HG03354 (cell line): ENCODE measurements around the gene TNS3.

ENCODE experiments used
- ATAC-seq: cut with Tn5 transposase; IDR thresholded peaks from one replicate; pipeline ENCODE4 v1.9.1; 2021; ENCODE audit warnings: mild to moderate bottlenecking; ENCODE audit not compliant: unreplicated experiment, poor library complexity, severe bottlenecking

TNS3 gene

GRCh38 chr7:47402941-47403866 is 178.7 kb downstream of the TNS3 start:
- no peak for ATAC-seq

- ATAC-seq: no peak
Measured at GRCh38 chr7:47401611-47402570, 180.0 kb downstream of the TNS3 start.

GRCh38 chr7:47400741-47401206 is 181.1 kb downstream of the TNS3 start:
- ATAC-seq: no peak

DNA sequence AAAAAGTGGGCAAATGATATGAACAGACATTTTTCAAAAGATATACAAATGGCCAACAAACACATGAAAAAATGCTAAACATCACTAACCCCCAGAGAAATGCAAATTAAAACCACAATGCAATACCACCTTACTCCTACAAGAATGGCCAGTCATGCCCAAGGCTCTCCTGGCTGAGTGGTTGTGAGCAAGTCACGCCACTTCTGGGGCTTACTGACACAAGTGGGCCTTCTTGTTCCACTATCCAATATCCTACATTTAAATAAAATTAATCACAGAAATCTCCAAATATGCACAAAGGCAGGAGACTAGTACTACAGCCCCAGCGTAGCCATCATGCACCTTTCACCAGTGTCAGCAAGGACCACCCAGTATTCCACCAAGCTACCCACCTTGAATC is 181.9 kb downstream of the TNS3 start:
- ATAC-seq: no peak

GRCh38 chr7:47394751-47395252 is 187.1 kb downstream of the TNS3 start:
- ATAC-seq: no peak

DNA sequence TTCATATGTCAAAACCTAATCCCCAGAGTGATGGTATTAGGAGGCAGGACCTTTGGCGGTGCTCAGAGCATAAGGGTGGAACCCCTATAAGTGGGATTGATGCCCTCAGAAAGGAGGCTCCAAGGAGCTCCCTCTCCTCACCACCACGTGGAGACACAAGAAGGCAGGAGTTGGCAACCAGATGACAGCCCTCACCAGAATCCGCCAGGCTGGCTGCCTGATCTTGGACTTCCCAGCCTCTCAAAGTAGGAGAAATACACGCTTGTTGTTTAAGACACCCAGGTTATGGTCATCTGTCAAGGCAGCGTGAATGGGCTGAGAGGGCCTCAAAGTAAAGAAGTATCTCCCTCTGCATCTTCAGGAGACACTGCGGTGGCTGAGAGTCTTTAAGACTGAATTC is 187.7 kb downstream of the TNS3 start:
- ATAC-seq: no peak

- no peak for ATAC-seq
Measured at GRCh38 chr7:47393406-47393805, 188.5 kb downstream of the TNS3 start.

DNA sequence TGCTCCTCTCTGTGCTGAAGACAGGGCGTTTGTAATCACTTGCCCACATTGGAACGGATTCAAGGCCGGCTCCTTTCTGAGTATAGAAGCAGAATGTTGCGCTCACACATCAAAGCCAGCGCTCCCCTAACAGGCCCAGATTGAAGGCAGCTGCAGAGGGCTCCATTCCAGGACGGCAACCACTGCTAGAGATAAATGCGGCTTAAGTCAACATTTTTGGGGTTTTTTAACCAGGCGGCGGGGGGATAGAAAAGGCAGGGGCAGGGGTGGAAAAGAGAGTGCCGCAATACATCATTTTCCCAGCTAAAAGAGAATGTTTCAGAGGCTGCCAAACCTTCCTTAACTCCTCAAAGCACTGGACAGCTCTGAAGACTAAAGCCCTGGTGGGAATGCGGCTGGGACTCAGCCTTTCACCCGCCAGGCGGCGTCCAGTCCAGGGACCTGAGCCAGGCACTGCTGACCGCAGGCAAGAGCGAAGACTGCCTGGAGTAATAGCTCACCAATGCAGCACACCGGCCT is 189.6 kb downstream of the TNS3 start:
- ATAC-seq: no peak

DNA sequence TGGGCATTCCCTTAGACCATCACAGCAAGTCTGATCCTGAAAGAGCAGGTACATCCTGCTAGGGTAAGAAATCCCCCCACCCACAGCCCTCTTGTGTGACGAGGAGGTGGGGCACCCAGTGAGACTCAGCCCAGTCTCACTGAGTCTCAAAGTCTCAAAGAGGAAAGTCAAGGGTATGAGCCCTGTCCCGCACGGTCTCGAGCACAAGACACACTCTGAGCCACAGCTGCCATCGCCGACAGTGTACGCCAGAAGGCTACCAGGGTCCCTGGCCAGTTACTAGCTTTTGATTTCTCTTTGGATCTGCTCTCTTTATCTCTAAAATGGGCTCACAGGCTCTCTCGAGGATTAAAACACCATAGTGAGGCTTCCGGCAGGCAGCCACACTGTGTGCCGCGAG is 190.2 kb downstream of the TNS3 start:
- ATAC-seq: no peak

DNA sequence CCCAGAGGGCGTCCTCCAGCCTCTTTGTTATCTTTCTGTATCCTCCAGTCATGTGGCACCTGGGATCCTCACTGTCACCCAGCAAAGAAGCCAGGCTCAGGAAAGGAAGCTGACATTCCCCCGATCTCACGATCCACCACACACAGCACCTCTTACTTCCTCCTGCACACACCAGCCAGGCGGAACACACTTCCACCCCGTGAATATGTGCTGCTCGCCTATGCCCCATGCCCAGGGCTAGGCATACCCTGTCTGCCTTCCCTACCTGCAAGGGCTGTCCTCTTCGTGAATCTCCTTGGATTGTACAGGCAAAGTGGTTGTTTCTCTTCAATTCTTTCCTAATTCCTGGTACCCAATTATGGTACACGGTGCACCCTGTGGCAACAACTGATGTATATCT is 191.0 kb downstream of the TNS3 start:
- ATAC-seq: no peak

GRCh38 chr7:47389923-47390630 is 191.8 kb downstream of the TNS3 start:
- no peak for ATAC-seq

GRCh38 chr7:47389171-47389922 is 192.6 kb downstream of the TNS3 start:
- no peak for ATAC-seq

DNA sequence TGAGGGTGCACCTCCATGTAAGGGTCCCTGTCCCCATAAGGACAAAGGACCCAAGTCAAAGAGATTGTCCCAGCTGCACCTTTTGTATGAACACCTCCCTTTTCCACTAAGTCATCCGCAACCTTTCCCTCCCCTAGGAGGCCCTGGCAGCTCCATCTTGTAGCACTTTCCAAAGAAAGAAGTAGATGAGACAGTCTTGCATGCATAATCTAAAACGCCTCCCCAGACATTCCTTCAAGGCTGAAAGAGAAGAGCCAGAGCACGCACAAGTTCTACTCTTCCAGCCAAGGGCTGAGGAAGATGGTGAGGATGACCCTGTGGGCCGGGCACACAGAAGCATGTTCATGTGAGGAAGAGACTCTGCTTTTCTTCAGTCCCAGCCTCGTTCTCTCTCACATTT is 194.4 kb downstream of the TNS3 start:
- no peak for ATAC-seq

DNA sequence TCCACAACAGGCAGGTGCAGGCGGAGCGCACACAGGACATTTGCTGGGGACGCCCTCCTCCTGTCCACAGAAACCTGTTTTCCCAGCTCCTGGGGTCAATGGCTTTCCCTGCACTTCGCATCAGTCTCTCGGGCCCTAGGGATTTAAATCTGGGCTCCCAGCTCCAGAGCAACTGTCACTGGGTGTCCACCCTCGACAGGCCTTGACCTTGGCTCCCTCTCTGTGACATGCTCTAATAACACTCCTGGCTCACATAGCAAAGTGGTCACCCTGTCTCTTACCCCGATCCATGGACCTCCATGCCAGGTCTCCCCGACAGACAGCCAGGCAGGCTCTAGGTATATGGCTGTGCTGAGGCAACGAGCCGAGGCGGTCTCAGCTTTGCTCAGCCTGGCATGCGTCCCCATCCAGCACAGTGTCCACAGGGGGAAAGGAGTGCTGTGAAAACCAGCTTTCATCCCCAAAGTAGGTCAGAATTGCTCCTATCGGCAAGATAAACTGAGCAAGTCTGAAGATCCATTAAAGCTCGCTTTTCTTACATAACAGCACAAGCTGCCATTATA is 195.6 kb downstream of the TNS3 start:
- ATAC-seq: no peak

GRCh38 chr7:47385536-47386125 is 196.3 kb downstream of the TNS3 start:
- no peak for ATAC-seq

DNA sequence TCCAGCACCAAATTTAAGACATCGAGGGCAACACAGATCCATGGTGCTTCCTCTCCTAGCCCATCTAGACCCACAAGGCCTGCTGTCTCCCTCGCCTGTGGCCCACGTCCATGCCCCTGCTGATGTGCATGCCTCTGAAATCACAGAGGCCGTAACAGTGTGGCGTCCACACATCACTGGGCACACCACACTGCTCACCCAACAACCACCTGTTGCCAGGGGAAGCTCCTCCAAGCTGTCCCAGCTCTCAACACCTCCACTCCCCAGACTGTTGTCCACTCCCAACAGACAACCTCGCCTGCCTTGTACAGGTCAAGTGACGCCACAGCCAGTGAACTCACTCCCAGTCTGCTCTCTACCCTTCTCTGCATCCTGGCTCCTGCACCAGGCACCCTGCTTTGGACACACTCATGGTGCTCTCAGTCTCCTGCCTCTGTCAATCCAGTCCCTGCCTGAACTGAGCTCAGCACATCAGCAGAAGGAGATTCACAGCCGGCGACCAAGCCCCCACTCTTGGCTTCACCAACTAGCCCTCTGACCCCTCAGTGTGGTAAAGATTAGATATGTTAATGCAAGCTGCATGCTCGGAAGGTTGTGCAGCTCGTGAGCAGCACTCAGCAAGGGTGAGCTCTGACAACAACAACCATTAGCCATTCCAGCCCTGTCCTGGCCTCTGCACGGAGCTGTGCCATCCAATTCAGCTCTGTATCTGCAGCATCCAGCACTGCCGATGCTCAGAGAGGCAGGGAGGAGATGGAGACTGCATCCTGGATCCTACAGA is 197.0 kb downstream of the TNS3 start:
- no peak for ATAC-seq

DNA sequence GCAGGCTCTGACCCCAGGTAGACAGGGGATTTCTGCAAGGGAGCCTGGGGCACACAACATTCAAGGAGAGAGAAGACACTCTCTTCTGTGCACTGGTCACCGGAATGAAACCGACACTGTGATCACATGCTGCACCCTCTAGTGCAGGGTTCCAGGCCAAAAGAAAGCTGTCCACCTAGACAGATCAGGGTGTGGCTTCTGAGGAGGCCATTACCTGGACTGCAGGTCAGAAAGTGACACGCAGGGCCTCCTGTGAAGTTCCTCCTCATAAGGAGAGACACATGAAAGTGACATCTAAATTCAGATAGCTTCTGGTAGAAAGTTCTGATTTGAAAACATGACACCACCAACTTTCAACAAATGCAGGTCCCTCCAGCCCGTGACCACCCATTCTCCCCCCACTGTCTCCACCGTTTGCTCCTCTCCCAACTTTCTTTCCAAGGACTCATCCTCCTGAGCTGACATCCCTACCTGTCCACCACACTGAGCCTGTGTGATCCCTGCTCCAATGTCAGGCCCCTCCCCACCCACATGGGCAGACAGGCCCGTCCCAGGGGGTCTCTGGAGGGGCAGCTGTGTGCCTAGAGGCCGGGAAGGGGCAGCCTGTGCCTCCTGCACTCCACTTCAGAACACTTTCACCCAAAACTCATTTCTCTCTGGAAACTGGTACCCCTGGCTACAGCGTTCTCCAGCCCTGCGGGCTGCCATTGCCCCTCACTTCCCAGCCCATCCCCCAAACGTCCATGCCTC is 198.0 kb downstream of the TNS3 start:
- ATAC-seq: no peak
